CMK (cell line): ENCODE results near the gene SETBP1.

ENCODE experiments used
- DNase-seq: peaks from one replicate; pipeline ENCODE4 v3.0.0-alpha.2; 2010; ENCODE audit warnings: low read depth

The SETBP1 gene

GRCh38 chr18:45116116-45116515 is 435.4 kb downstream of the SETBP1 start:
- no peak for DNase-seq
